Activated B cell treated with CpG ODN at 0.5 μM for 24 hours (primary cell): Measurements from ENCODE around the gene PNMA3. TPM values are rescaled to one million over a fixed set of nuclear protein-coding genes. Genes with fewer than 3 reads are reported as not detected.
"Not testable (repeated sequence)": the region's sequence is repeated elsewhere in the genome, so short reads cannot be mapped to it uniquely, and the experiment has no call there.

Experiments
- ATAC-seq: fragments of 200-7000 bp; cut with Tn5 transposase; one replicate; pipeline ENCODE4 v1.10.0; 2021; ENCODE audit warnings: low read depth, mild to moderate bottlenecking, moderate library complexity
- CTCF ChIA-PET: fragments of 350-600 bp; sonication (Branson Sonifier 250); formaldehyde crosslinking; loops from one replicate; lab custom pipeline; 2021; ENCODE audit warnings: antibody characterized with exemption; lab: Charles Lee
- POLR2A ChIA-PET: fragments of 350-600 bp; sonication (Branson Sonifier 250); formaldehyde crosslinking; loops from one replicate; lab custom pipeline; 2021; ENCODE audit warnings: antibody characterized with exemption; lab: Charles Lee
- DNase-seq: peaks from one replicate; pipeline ENCODE4 v3.0.0; 2022
- H3K27ac Mint-ChIP-seq: one replicate; pipeline ENCODE4 v1.8.0; 2020; ENCODE audit warnings: mixed read lengths
- H3K27me3 Mint-ChIP-seq: one replicate; pipeline ENCODE4 v1.8.0; 2021; ENCODE audit warnings: mixed read lengths
- H3K36me3 Mint-ChIP-seq: one replicate; pipeline ENCODE4 v1.8.0; 2021; ENCODE audit warnings: low read depth, mixed read lengths
- H3K4me1 Mint-ChIP-seq: one replicate; pipeline ENCODE4 v1.8.0; 2021; ENCODE audit warnings: mixed read lengths
- H3K4me3 Mint-ChIP-seq: one replicate; pipeline ENCODE4 v1.8.0; 2020; ENCODE audit warnings: mild to moderate bottlenecking, mixed read lengths
- H3K9me3 Mint-ChIP-seq: one replicate; pipeline ENCODE4 v1.8.0; 2020; ENCODE audit warnings: mixed read lengths
- CTCF ChIP-seq: fragments of 200-600 bp; IDR thresholded peaks from one replicate; pipeline ENCODE4 v1.8.0; 2022; ENCODE audit warnings: antibody characterized with exemption, mild to moderate bottlenecking
- intact Hi-C: fragments of 100-400 bp; cut with micrococcal nuclease; formaldehyde crosslinking; loops from one replicate; pipeline ENCODE4 v1.15.1; 2024
- total RNA-seq: library from RNA; stranded (reverse); gene quantifications from 2 replicates; pipeline ENCODE4 v1.2.3, GENCODE V29; 2022

PNMA3 gene
- 1.2 and 1.9 TPM in 2 replicates for total RNA-seq

- no peaks in the 10 kb centered on the region for H3K36me3 Mint-ChIP-seq
- H3K4me1 Mint-ChIP-seq, result peaks cover 4% of the 10 kb centered on the region
- ATAC-seq (peak; percentile 52), DNase-seq (no peak)
- ChIA-PET CTCF (no interaction called here), POLR2A (no interaction called here)
- TF ChIP-seq CTCF, result no peak
- peaks cover 6% of the 10 kb centered on the region for H3K27me3 Mint-ChIP-seq
- H3K27ac Mint-ChIP-seq, result no peak within 1 kb of the TSS
- no peak within 1 kb of the TSS for H3K4me3 Mint-ChIP-seq
- intact Hi-C loops, result no loop called here
- H3K9me3 Mint-ChIP-seq, result no peaks in the 10 kb centered on the region
Observed at GRCh38 chrX:153055871-153056749, at the start of gene PNMA3. TSS of gene PNMA3 (plus strand) at chrX:153056470. CDS start at chrX:153057056, 586 bp downstream.

GRCh38 chrX:153017174-153017573 lies 39.1 kb upstream of the PNMA3 start:
- H3K9me3 Mint-ChIP-seq, DNase-seq, H3K4me3 Mint-ChIP-seq, H3K36me3 Mint-ChIP-seq, CTCF ChIA-PET, POLR2A ChIA-PET, intact Hi-C loops, H3K4me1 Mint-ChIP-seq, ATAC-seq, H3K27ac Mint-ChIP-seq: not testable (repeated sequence)
- H3K27me3 Mint-ChIP-seq, result peaks cover 13% of the 10 kb centered on the region

GRCh38 chrX:153019166-153019565 lies 37.1 kb upstream of the PNMA3 start:
- Mint-ChIP-seq H3K4me3 (no peak overlapping the region), H3K27ac (no peak overlapping the region), H3K27me3 (peaks cover 10% of the 10 kb centered on the region), H3K36me3 (no peaks in the 10 kb centered on the region), H3K4me1 (no peaks in the 10 kb centered on the region), H3K9me3 (no peaks in the 10 kb centered on the region)
- ATAC-seq, result no peak
- CTCF ChIA-PET, result no interaction called here
- POLR2A ChIA-PET, result no interaction called here
- DNase-seq, result no peak
- no peak for TF ChIP-seq CTCF
- intact Hi-C loops, result no loop called here

GRCh38 chrX:153026501-153026900 lies 29.8 kb upstream of the PNMA3 start:
- CTCF ChIA-PET, result not testable (repeated sequence)

GRCh38 chrX:153028487-153028886 lies 27.8 kb upstream of the PNMA3 start:
- H3K27me3 Mint-ChIP-seq, H3K9me3 Mint-ChIP-seq, H3K4me3 Mint-ChIP-seq, DNase-seq, ATAC-seq, H3K4me1 Mint-ChIP-seq, H3K27ac Mint-ChIP-seq, POLR2A ChIA-PET, CTCF ChIA-PET, H3K36me3 Mint-ChIP-seq, intact Hi-C loops: not testable (repeated sequence)

More at GRCh38 chrX:153026501-153026900, 29.8 kb upstream of the PNMA3 start:
- H3K4me3 Mint-ChIP-seq, H3K9me3 Mint-ChIP-seq, H3K4me1 Mint-ChIP-seq, ATAC-seq, DNase-seq, POLR2A ChIA-PET, H3K27ac Mint-ChIP-seq, H3K27me3 Mint-ChIP-seq, intact Hi-C loops, H3K36me3 Mint-ChIP-seq: not testable (repeated sequence)

GRCh38 chrX:153029162-153029561 lies 27.1 kb upstream of the PNMA3 start:
- H3K4me3 Mint-ChIP-seq, result no peak overlapping the region
- H3K9me3 Mint-ChIP-seq, result no peaks in the 10 kb centered on the region
- ChIA-PET POLR2A (no interaction called here), CTCF (no interaction called here)
- no peak overlapping the region for H3K27ac Mint-ChIP-seq
- no peaks in the 10 kb centered on the region for H3K36me3 Mint-ChIP-seq
- TF ChIP-seq CTCF, result no peak
- DNase-seq (no peak), ATAC-seq (no peak)
- H3K4me1 Mint-ChIP-seq, result peaks cover 2% of the 10 kb centered on the region
- intact Hi-C loops, result no loop called here
- no peaks in the 10 kb centered on the region for H3K27me3 Mint-ChIP-seq
